Adipocyte (in vitro differentiated cells): ENCODE measurements around the gene SPAG7.
A peak's percentile ranks its signal among the peaks of the same experiment; 100 is the strongest.

Experiments
- DNase-seq: peaks from one replicate; pipeline ENCODE4 v3.0.0-alpha.2; 2015; ENCODE audit warnings: low read depth
- H3K27me3 ChIP-seq: replicated peaks from 2 replicates; pipeline ENCODE4 v1.7.0; 2013; ENCODE audit warnings: mild to moderate bottlenecking, low read length, moderate library complexity; ENCODE audit not compliant: control insufficient read depth, insufficient read depth
- H3K36me3 ChIP-seq: 2 replicates; pipeline ENCODE4 v1.7.0; 2013; ENCODE audit warnings: low read length, mild to moderate bottlenecking, moderate library complexity; ENCODE audit not compliant: control insufficient read depth, insufficient read depth, severe bottlenecking
- H3K4me1 ChIP-seq: 2 replicates; pipeline ENCODE4 v1.7.0; 2013; ENCODE audit warnings: mild to moderate bottlenecking, low read length, moderate library complexity; ENCODE audit not compliant: control insufficient read depth, insufficient read depth
- H3K4me3 ChIP-seq: 2 replicates; pipeline ENCODE4 v1.7.0; 2013; ENCODE audit warnings: mild to moderate bottlenecking, low read length, moderate library complexity
- H3K9ac ChIP-seq: 2 replicates; pipeline ENCODE4 v1.7.0; 2013; ENCODE audit warnings: mild to moderate bottlenecking, low read length, moderate library complexity
- H3K9me3 ChIP-seq: 2 replicates; pipeline ENCODE4 v1.7.0; 2013; ENCODE audit warnings: mild to moderate bottlenecking, low read length, moderate library complexity; ENCODE audit not compliant: control insufficient read depth

The SPAG7 gene

GRCh38 chr17:4941319-4941610, 26.4 kb downstream of the SPAG7 start:
- no peaks in the 10 kb centered on the region for H3K27me3 ChIP-seq
- peak overlapping the region; percentile 97 for H3K4me3 ChIP-seq
- DNase-seq = no peak
- peaks cover 60% of the 10 kb centered on the region for H3K36me3 ChIP-seq
- H3K9me3 ChIP-seq = no peaks in the 10 kb centered on the region
- H3K9ac ChIP-seq = peak overlapping the region; percentile 99
- H3K4me1 ChIP-seq = peaks cover 54% of the 10 kb centered on the region

GRCh38 chr17:4940555-4941318, 26.9 kb downstream of the SPAG7 start:
- Histone ChIP-seq H3K9me3 (no peaks in the 10 kb centered on the region), H3K4me1 (peaks cover 49% of the 10 kb centered on the region), H3K27me3 (no peaks in the 10 kb centered on the region), H3K36me3 (peaks cover 59% of the 10 kb centered on the region), H3K9ac (peak overlapping the region; percentile 99), H3K4me3 (peak overlapping the region; percentile 97)
- peak; percentile 34 for DNase-seq

GRCh38 chr17:4939796-4940554, 27.6 kb downstream of the SPAG7 start, which contains the start of the genes RNF167 and SLC25A11:
TSS of gene RNF167 (plus strand) at chr17:4940268. CDS start at chr17:4940910, 642 bp downstream.
TSS of gene SLC25A11 (minus strand) at chr17:4940046. CDS start at chr17:4939910, 136 bp downstream.
- no peaks in the 10 kb centered on the region for H3K9me3 ChIP-seq
- peaks cover 55% of the 10 kb centered on the region for H3K36me3 ChIP-seq
- H3K4me1 ChIP-seq = peaks cover 41% of the 10 kb centered on the region
- peak within 1 kb of the TSS; percentile 99 for H3K9ac ChIP-seq
- peak; percentile 100 for DNase-seq
- peak within 1 kb of the TSS; percentile 97 for H3K4me3 ChIP-seq
- H3K27me3 ChIP-seq = no peaks in the 10 kb centered on the region

GRCh38 chr17:4939546-4939795, 28.1 kb downstream of the SPAG7 start:
- DNase-seq = peak; percentile 66
- peaks cover 50% of the 10 kb centered on the region for H3K36me3 ChIP-seq

GRCh38 chr17:4938688-4939545, 28.7 kb downstream of the SPAG7 start:
- Histone ChIP-seq H3K27me3 (no peaks in the 10 kb centered on the region), H3K36me3 (peaks cover 44% of the 10 kb centered on the region), H3K4me3 (peak overlapping the region; percentile 97), H3K9me3 (no peaks in the 10 kb centered on the region), H3K9ac (peak overlapping the region; percentile 99), H3K4me1 (peaks cover 42% of the 10 kb centered on the region)
- DNase-seq = peak; percentile 21

More at GRCh38 chr17:4939546-4939795, 28.1 kb downstream of the SPAG7 start:
- Histone ChIP-seq H3K4me3 (peak overlapping the region; percentile 97), H3K4me1 (peaks cover 38% of the 10 kb centered on the region), H3K27me3 (no peaks in the 10 kb centered on the region), H3K9me3 (no peaks in the 10 kb centered on the region), H3K9ac (peak overlapping the region; percentile 99)

- H3K9ac ChIP-seq = peak overlapping the region; percentile 99
- H3K9me3 ChIP-seq = no peaks in the 10 kb centered on the region
- H3K36me3 ChIP-seq = peaks cover 36% of the 10 kb centered on the region
- H3K4me1 ChIP-seq = peaks cover 38% of the 10 kb centered on the region
- H3K27me3 ChIP-seq = no peaks in the 10 kb centered on the region
- no peak overlapping the region for H3K4me3 ChIP-seq
- DNase-seq = no peak
Observed at GRCh38 chr17:4938069-4938491, 29.5 kb downstream of the SPAG7 start.

- Histone ChIP-seq H3K4me1 (peaks cover 34% of the 10 kb centered on the region), H3K36me3 (peaks cover 30% of the 10 kb centered on the region)
- DNase-seq = no peak
Observed at GRCh38 chr17:4937553-4937952, 30.1 kb downstream of the SPAG7 start.

GRCh38 chr17:4936436-4936835, 31.2 kb downstream of the SPAG7 start:
- Histone ChIP-seq H3K36me3 (peaks cover 28% of the 10 kb centered on the region), H3K9me3 (no peaks in the 10 kb centered on the region), H3K4me3 (no peak overlapping the region), H3K4me1 (peaks cover 28% of the 10 kb centered on the region), H3K9ac (no peak overlapping the region), H3K27me3 (no peaks in the 10 kb centered on the region)
- DNase-seq = no peak

More at GRCh38 chr17:4937553-4937952, 30.1 kb downstream of the SPAG7 start:
- Histone ChIP-seq H3K9me3 (no peaks in the 10 kb centered on the region), H3K27me3 (no peaks in the 10 kb centered on the region), H3K9ac (no peak overlapping the region), H3K4me3 (no peak overlapping the region)

GRCh38 chr17:4935650-4936049, 32.0 kb downstream of the SPAG7 start:
- Histone ChIP-seq H3K4me1 (peaks cover 22% of the 10 kb centered on the region), H3K4me3 (no peak overlapping the region), H3K9me3 (no peaks in the 10 kb centered on the region), H3K9ac (no peak overlapping the region), H3K27me3 (no peaks in the 10 kb centered on the region), H3K36me3 (peaks cover 28% of the 10 kb centered on the region)
- DNase-seq = no peak

GRCh38 chr17:4934173-4934979, 33.2 kb downstream of the SPAG7 start:
- H3K27me3 ChIP-seq = no peaks in the 10 kb centered on the region

More at GRCh38 chr17:4934173-4934979, 33.2 kb downstream of the SPAG7 start:
- Histone ChIP-seq H3K9ac (peak overlapping the region; percentile 57), H3K4me3 (no peak overlapping the region), H3K9me3 (no peaks in the 10 kb centered on the region), H3K36me3 (peaks cover 28% of the 10 kb centered on the region), H3K4me1 (peaks cover 22% of the 10 kb centered on the region)
- DNase-seq = peak; percentile 4
